SK-N-MC (cell line): ENCODE results near the gene SERBP1.

Experiments used
- EZH2 ChIP-seq: fragments of 200-600 bp; sonication (generic); IDR thresholded peaks from one replicate; pipeline ENCODE4 v1.6.1; 2017; ENCODE audit warnings: antibody characterized with exemption
- FOXP2 ChIP-seq: optimal IDR thresholded peaks from 2 replicates; pipeline ENCODE3; 2011; ENCODE audit warnings: mild to moderate bottlenecking, moderate library complexity; ENCODE audit not compliant: insufficient read depth; ENCODE audit errors: extremely low read length, control extremely low read depth
- POLR2AphosphoS5 ChIP-seq: IDR thresholded peaks from 2 replicates; pipeline ENCODE4 v1.6.1; 2012; ENCODE audit warnings: mild to moderate bottlenecking, low read depth, low read length, borderline replicate concordance

DNA sequence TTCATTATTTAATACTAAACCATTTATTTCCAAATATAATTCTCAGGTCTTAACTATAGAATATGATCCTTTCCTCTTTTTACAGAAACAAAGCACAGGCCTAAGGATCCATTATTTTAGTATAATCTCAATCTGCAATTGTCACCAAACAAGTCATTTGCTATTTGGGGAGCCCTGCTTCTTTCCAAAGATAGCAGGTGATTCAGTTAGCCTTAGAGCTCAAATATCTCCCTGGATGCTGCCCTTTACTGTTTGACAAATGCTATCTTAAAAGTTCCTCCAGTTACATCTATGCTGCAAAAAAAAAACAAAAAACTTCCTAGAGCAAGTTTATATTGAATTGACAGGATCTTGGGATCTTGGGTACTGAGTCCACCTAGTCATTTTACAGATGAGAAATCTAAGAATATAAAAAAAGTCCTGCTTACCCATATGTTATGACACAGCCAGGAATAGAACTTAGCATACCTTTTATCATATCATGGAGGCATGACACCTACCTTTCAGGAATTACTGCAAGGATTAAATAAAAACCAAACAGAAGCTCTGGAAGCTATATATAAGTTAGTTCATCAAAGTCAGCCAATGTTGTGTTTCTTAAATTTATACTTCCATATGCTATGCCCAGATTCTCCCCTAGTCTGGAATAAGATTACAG is 9.2 kb downstream of the SERBP1 start:
- TF ChIP-seq EZH2 = no peak
- no peak for TF ChIP-seq POLR2AphosphoS5
- TF ChIP-seq FOXP2 = no peak
